ENCODE data around the gene TSG101.

TSG101 gene

DNA sequence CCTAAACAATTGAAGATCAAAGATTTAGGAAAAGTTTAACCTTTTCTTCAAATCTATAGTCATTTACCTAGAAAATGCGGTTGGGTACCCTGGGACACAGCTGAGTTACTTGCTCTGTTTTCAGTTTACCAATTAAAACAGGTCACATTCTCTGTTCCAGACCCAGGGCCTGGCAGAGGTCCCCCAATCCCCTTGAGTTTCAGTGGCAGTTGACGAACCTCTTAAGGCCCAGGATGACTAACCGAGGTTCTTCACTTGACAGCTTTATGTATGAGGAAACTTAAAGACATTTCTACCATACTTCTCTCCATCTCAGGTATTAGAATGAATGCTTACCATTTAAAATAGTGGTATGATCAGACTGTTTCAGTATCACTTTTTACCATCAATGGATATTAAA, 54.7 kb downstream of the TSG101 start:
- no peak overlapping the region for H3K4me3 ChIP-seq (ENCODE audit: low read depth, low read length)
- POLR2A ChIA-PET: no interaction called here
- H3K27ac ChIP-seq (ENCODE audit: extremely low read depth, low read depth, low read length): no peak overlapping the region
- CTCF ChIA-PET: interaction anchor here (0.6 kb wide), 1 partner anchor 121 kb away, joined by 4 read pairs; no protein-coding TSS in a partner anchor
- TF ChIP-seq, protein P1, sequence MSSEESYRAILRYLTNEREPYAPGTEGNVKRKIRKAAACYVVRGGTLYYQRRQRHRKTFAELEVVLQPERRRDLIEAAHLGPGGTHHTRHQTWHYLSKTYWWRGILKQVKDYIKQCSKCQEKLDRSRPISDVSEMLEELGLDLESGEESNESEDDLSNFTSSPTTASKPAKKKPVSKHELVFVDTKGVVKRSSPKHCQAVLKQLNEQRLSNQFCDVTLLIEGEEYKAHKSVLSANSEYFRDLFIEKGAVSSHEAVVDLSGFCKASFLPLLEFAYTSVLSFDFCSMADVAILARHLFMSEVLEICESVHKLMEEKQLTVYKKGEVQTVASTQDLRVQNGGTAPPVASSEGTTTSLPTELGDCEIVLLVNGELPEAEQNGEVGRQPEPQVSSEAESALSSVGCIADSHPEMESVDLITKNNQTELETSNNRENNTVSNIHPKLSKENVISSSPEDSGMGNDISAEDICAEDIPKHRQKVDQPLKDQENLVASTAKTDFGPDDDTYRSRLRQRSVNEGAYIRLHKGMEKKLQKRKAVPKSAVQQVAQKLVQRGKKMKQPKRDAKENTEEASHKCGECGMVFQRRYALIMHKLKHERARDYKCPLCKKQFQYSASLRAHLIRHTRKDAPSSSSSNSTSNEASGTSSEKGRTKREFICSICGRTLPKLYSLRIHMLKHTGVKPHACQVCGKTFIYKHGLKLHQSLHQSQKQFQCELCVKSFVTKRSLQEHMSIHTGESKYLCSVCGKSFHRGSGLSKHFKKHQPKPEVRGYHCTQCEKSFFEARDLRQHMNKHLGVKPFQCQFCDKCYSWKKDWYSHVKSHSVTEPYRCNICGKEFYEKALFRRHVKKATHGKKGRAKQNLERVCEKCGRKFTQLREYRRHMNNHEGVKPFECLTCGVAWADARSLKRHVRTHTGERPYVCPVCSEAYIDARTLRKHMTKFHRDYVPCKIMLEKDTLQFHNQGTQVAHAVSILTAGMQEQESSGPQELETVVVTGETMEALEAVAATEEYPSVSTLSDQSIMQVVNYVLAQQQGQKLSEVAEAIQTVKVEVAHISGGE (tag by site-specific recombination; conservative IDR thresholded peaks at IDR 0.05; ENCODE audit: low read depth): no peak
- TF ChIP-seq INSM2 (tag by site-specific recombination; IDR thresholded peaks at IDR 0.05) (no peak), ZBTB1 (tag by site-specific recombination; IDR thresholded peaks at IDR 0.05) (no peak), CTCF (tag by site-specific recombination; IDR thresholded peaks at IDR 0.05) (no peak), SP2 (tag by site-specific recombination; IDR thresholded peaks at IDR 0.05) (no peak), HOXA7 (CRISPR knock-in tag; IDR thresholded peaks at IDR 0.05; ENCODE audit: borderline replicate concordance) (no peak), ZNF391 (tag by site-specific recombination; IDR thresholded peaks at IDR 0.05; ENCODE audit: borderline replicate concordance, low read depth) (no peak)
- TF ChIP-seq, protein P2, sequence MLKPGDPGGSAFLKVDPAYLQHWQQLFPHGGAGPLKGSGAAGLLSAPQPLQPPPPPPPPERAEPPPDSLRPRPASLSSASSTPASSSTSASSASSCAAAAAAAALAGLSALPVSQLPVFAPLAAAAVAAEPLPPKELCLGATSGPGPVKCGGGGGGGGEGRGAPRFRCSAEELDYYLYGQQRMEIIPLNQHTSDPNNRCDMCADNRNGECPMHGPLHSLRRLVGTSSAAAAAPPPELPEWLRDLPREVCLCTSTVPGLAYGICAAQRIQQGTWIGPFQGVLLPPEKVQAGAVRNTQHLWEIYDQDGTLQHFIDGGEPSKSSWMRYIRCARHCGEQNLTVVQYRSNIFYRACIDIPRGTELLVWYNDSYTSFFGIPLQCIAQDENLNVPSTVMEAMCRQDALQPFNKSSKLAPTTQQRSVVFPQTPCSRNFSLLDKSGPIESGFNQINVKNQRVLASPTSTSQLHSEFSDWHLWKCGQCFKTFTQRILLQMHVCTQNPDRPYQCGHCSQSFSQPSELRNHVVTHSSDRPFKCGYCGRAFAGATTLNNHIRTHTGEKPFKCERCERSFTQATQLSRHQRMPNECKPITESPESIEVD (tag by site-specific recombination; IDR thresholded peaks at IDR 0.05): no peak
- no peaks in the 10 kb centered on the region for H3K4me1 ChIP-seq (ENCODE audit: control insufficient read depth, insufficient read depth, low read length)
- peaks cover 3 to 21% of the 10 kb centered on the region in 2 experiments; a peak in 2 of 3 replicates for H3K36me3 ChIP-seq (ENCODE audit: control insufficient read depth in 2 of 2, insufficient read depth in 1 of 2, low read length in 2 of 2)
- H3K9me3 ChIP-seq (ENCODE audit: control insufficient read depth, insufficient read depth, low read depth, low read length): no peaks in the 10 kb centered on the region

DNA sequence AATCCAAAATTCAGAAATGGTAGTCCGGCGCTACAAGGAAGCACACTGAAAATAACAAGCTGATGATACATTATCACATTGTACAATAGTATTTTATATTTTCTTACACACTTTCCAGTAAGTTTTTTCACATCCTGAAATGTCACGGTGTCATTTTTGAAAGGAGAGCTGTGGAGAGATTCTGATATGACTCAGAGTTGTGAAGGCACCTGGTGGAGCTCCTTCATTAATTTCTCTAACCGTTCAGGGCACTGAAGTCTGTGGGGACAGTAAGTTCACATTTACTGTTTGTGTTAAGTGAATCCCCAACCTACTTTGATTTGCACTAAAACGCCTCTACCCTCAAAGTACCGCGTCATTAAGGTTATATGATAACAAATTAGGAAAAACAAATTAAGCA, 57.8 kb downstream of the TSG101 start:
- no peak overlapping the region for H3K27ac ChIP-seq (ENCODE audit: extremely low read depth, low read depth, low read length)
- peaks cover 0 to 3% of the 10 kb centered on the region in 2 experiments; a peak in 1 of 3 replicates for H3K36me3 ChIP-seq (ENCODE audit: control insufficient read depth in 2 of 2, insufficient read depth in 1 of 2, low read length in 2 of 2)
- no peak overlapping the region for H3K4me3 ChIP-seq (ENCODE audit: low read depth, low read length)
- no peaks in the 10 kb centered on the region for H3K4me1 ChIP-seq (ENCODE audit: control insufficient read depth, insufficient read depth, low read length)
- ChIA-PET POLR2A (no interaction called here), CTCF (interaction anchor here (0.6 to 0.8 kb wide), 2 partner anchors 58 to 258 kb away, joined by 3 read pairs; no protein-coding TSS in a partner anchor)
- TF ChIP-seq ZNF23 (tag by site-specific recombination; IDR thresholded peaks at IDR 0.05; ENCODE audit: borderline replicate concordance) (no peak), ZBTB21 (tag by site-specific recombination; IDR thresholded peaks at IDR 0.05) (no peak), WT1 (tag by site-specific recombination; IDR thresholded peaks at IDR 0.05) (no peak), BCL11B (tag by site-specific recombination; IDR thresholded peaks at IDR 0.05; ENCODE audit: low read depth) (no peak), TCF7L2 (IDR thresholded peaks at IDR 0.05; ENCODE audit: borderline replicate concordance, low read depth, low read length) (no peak)
- TF ChIP-seq, protein P3, sequence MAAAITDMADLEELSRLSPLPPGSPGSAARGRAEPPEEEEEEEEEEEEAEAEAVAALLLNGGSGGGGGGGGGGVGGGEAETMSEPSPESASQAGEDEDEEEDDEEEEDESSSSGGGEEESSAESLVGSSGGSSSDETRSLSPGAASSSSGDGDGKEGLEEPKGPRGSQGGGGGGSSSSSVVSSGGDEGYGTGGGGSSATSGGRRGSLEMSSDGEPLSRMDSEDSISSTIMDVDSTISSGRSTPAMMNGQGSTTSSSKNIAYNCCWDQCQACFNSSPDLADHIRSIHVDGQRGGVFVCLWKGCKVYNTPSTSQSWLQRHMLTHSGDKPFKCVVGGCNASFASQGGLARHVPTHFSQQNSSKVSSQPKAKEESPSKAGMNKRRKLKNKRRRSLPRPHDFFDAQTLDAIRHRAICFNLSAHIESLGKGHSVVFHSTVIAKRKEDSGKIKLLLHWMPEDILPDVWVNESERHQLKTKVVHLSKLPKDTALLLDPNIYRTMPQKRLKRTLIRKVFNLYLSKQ (tag by site-specific recombination; IDR thresholded peaks at IDR 0.05; ENCODE audit: borderline replicate concordance): no peak
- TF ChIP-seq, protein P2 (tag by site-specific recombination; IDR thresholded peaks at IDR 0.05): no peak
- no peaks in the 10 kb centered on the region for H3K9me3 ChIP-seq (ENCODE audit: control insufficient read depth, insufficient read depth, low read depth, low read length)
